ENCODE results near the gene GCK. TPM values are rescaled to one million over a fixed set of nuclear protein-coding genes. Genes with fewer than 3 reads are reported as not detected.

GCK gene
- total RNA-seq, 3 donors from 2014 or later = 0.48 to 1.6 TPM; not detected in 1

DNA sequence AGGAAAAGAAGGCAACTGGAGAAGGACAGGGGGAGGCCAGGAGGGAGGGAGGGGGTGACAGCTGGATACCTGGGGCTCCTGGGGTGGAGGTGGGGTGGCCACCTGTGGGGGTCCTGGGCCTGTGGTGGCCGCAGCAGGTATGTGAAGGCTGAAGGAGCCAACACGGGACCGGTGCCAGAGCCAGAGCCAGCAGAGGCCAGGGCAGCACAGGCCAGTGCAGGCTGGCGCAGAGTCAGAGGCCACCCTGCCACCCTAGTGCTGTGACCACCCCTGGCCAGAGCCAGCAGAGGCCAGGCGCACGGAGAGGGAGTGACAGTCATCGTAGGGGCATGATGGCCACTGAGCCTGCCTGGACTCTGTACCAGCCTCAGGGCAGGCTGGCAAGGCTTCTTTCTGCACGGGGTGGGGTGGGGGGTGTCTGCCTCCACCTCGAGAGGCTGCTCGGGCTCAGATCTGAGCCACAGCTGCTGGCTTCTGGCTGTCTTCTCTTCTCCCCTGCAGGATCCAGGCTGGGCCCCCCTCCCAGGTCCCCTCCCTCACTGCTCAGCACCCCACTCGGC, 40.4 kb upstream of the GCK start:
- Histone ChIP-seq H3K9me3 (no peaks in the 10 kb centered on the region), H3K27ac (no peak overlapping the region), H3K27me3 (peaks cover 0 to 9% of the 10 kb centered on the region in 2 donors), H3K36me3 (no peaks in the 10 kb centered on the region), H3K4me3 (no peak overlapping the region), H3K4me1 (no peaks in the 10 kb centered on the region)
- DNase-seq (ENCODE audit: low spot score in 2 of 2) = no peak
- intact Hi-C loops (cut with DNase I; ENCODE audit: low total_unique reads) = no loop called here
- no peak for TF ChIP-seq POLR2A (IDR thresholded peaks at IDR 0.05)
- TF ChIP-seq, protein P1, sequence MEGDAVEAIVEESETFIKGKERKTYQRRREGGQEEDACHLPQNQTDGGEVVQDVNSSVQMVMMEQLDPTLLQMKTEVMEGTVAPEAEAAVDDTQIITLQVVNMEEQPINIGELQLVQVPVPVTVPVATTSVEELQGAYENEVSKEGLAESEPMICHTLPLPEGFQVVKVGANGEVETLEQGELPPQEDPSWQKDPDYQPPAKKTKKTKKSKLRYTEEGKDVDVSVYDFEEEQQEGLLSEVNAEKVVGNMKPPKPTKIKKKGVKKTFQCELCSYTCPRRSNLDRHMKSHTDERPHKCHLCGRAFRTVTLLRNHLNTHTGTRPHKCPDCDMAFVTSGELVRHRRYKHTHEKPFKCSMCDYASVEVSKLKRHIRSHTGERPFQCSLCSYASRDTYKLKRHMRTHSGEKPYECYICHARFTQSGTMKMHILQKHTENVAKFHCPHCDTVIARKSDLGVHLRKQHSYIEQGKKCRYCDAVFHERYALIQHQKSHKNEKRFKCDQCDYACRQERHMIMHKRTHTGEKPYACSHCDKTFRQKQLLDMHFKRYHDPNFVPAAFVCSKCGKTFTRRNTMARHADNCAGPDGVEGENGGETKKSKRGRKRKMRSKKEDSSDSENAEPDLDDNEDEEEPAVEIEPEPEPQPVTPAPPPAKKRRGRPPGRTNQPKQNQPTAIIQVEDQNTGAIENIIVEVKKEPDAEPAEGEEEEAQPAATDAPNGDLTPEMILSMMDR (IDR thresholded peaks at IDR 0.05) = no peak
- TF ChIP-seq POLR2AphosphoS5 (IDR thresholded peaks at IDR 0.05) = no peak

DNA sequence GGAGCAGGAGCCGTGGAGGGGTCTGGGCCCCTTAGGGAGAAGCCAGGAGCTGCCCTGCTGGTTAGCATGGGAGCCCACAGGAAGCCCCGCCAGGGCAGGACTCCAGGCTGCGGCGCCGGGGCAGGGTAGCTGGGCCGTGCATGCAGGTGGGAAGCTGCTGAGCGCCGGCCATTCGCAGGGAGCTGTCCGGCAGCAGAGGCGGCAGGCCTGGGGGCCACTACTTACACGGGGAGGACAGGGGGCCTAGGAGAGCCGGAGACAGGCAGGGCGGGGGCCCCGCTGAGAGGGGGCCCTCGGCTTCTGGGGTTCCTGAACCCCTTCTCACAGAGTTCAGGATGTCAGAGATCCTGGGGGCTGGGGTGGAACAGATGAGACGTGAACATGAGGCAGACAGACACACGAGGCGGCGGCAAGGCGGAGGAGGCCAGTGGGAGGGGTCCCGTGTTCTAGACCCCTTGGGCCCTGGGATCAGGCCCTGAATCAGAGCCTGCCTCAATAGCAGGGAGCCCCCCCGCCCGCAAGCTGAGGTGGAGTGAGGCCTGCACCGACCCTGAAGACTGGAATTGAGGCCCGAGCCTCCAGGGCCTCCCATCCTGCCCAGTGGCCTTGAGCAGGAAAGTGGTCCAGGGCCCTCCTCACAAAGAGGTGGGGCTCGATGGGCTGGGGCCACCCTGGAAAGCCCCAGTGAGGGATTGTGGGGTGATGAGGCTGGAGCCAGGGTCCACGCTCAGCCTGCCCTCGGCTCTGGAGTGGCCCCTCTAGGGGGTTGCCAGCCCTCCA, 39.5 kb upstream of the GCK start:
- intact Hi-C loops (cut with DNase I; ENCODE audit: low total_unique reads) = no loop called here
- no peak overlapping the region for H3K27ac ChIP-seq
- DNase-seq (ENCODE audit: low spot score in 2 of 2) = no peak
- peaks cover 0 to 9% of the 10 kb centered on the region in 2 donors for H3K27me3 ChIP-seq
- no peaks in the 10 kb centered on the region for H3K9me3 ChIP-seq
- no peaks in the 10 kb centered on the region for H3K36me3 ChIP-seq
- no peak overlapping the region for H3K4me3 ChIP-seq
- no peaks in the 10 kb centered on the region for H3K4me1 ChIP-seq
- TF ChIP-seq POLR2AphosphoS5 (IDR thresholded peaks at IDR 0.05) = no peak
- TF ChIP-seq, protein P1 (IDR thresholded peaks at IDR 0.05) = no peak
- TF ChIP-seq POLR2A (IDR thresholded peaks at IDR 0.05) = no peak

DNA sequence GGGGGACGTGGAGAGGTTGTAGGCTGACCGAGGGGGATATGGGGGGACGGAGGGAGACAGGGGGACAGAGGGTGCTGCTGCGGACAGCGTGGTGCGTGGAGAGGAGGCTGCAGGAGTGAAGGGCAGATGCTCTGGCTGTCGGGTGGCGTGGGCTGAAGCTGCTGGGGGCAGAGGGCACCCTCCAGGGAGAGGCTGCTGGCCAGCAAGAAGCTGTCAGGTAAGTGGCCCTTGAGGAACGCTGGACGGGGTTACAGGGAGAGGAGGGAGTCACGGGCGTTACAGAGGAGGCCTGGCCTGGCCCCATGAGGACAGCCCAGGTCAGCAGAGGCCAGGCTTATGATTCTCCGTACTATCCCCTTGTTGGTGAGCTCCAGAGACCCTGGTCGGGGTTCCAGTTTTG, 38.7 kb upstream of the GCK start:
- peaks cover 0 to 9% of the 10 kb centered on the region in 2 donors for H3K27me3 ChIP-seq
- no peak overlapping the region for H3K27ac ChIP-seq
- H3K36me3 ChIP-seq = no peaks in the 10 kb centered on the region
- H3K4me3 ChIP-seq = no peak overlapping the region
- intact Hi-C loops (cut with DNase I; ENCODE audit: low total_unique reads) = no loop called here
- DNase-seq (ENCODE audit: low spot score in 2 of 2) = no peak
- H3K4me1 ChIP-seq = no peaks in the 10 kb centered on the region
- no peaks in the 10 kb centered on the region for H3K9me3 ChIP-seq
- TF ChIP-seq, protein P1 (IDR thresholded peaks at IDR 0.05) = no peak
- TF ChIP-seq POLR2AphosphoS5 (IDR thresholded peaks at IDR 0.05) = no peak
- no peak for TF ChIP-seq POLR2A (IDR thresholded peaks at IDR 0.05)

DNA sequence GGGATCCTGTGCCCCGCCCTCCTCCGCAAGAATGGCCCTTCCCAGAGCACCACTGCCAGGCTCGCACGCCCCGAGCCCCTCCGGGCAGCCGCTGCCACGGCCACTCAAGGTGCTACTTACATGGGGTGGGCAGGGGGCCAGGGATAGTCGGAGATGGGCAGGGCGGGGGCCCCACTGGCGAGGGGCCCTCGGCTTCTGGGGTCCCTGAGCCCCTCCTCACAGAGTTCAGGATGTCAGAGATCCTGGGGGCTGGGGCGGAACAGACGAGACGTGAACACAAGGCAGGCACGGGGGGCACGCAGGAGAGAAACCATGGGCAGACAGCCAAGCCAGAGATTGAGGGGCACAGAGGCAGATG, 37.1 kb upstream of the GCK start:
- DNase-seq (ENCODE audit: low spot score in 2 of 2) = no peak
- H3K4me1 ChIP-seq = no peaks in the 10 kb centered on the region
- intact Hi-C loops (cut with DNase I; ENCODE audit: low total_unique reads) = no loop called here
- peaks cover 0 to 9% of the 10 kb centered on the region in 2 donors for H3K27me3 ChIP-seq
- no peaks in the 10 kb centered on the region for H3K36me3 ChIP-seq
- peak overlapping the region in 1 of 3 donors; percentile 45 for H3K4me3 ChIP-seq
- H3K9me3 ChIP-seq = no peaks in the 10 kb centered on the region
- TF ChIP-seq POLR2A (IDR thresholded peaks at IDR 0.05) (no peak), POLR2AphosphoS5 (IDR thresholded peaks at IDR 0.05) (no peak)
- TF ChIP-seq, protein P1 (IDR thresholded peaks at IDR 0.05) = no peak
- H3K27ac ChIP-seq = no peak overlapping the region

All from breast epithelium (tissue), 4 donors.